HG02943 (cell line): ENCODE data around the gene CDK5RAP2.

Source experiments
- ATAC-seq: cut with Tn5 transposase; IDR thresholded peaks from one replicate; pipeline ENCODE4 v1.9.1; 2021; ENCODE audit warnings: mild to moderate bottlenecking, low read depth, moderate library complexity; ENCODE audit not compliant: unreplicated experiment

The CDK5RAP2 gene

GRCh38 chr9:120368799-120369198 lies 211.2 kb downstream of the CDK5RAP2 start:
- no peak for ATAC-seq

DNA sequence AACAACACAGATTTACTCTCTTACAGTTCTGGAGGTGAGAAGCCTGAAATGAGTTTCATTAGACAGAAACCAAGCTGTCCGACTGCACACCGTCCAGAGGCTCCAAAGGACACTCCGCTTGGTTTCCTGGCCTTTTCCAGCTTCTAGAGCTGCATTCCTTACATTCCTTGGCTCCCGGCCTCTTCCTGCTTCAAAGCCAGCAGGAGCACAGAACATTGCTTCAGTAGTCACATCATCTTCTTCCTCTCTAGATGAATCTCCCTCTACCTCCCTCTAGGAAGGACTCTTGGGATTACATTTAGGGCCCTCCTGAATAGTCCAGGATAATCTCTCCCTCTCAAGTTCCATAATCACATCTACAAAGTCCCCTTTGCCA lies 213.3 kb downstream of the CDK5RAP2 start:
- ATAC-seq, result no peak

DNA sequence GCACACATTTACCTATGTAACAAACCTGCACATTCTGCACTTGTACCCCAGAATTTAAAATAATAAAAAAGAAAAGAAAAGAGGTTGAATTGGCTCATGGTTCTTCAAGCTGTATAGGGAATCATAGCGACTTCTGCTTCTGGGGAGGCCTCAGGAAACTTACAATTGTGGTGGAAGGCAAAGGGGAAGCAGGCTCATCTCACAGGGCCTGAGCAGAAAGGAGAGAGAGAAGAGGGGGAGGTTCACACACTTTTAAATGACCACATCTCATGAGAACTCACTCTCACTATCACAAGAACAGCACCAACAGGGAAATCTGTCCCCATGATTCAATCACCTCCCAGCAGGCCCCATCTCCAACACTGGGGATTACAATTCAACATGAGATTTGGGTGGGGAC lies 214.6 kb downstream of the CDK5RAP2 start:
- no peak for ATAC-seq

GRCh38 chr9:120363697-120364096 lies 216.3 kb downstream of the CDK5RAP2 start:
- ATAC-seq, result no peak

DNA sequence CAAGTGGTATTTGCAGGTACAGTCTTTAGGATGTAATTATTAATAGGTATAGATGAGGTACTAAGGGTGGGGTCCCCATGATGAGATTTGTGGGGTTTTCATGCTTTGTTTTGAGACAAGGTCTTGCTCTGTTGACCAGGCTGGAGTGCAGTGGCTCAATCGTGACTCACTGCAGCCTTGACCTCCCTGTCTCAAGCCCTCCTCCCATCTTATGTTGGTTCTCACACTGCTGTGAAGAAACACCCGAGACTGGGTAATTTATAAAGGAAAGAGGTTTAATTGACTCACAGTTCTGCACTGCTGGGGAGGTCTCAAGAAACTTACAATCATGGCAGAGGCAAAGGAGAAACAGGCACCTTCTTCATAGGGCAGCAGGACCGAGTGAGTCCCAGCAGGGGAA lies 217.5 kb downstream of the CDK5RAP2 start:
- ATAC-seq, result no peak

- no peak for ATAC-seq
Measured at GRCh38 chr9:120361551-120361950, 218.4 kb downstream of the CDK5RAP2 start.

DNA sequence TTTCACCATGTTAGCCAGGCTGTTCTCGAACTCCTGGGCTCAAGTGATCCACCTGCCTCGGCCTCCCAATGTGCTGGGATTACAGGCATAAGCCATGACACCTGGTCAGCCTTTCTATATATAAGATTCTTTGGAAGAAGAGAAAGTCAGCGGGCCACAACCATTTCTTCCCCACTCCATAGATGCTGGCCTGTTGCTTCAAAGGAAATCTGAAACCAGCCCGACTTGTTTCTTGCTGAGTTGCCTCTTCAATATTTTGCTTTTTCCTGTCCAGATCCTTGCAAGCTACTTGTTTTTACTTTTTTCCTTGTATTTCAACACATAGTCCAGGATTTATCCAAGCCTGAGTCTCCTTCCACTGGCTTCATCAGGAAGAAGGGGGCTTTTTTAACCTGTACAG lies 219.5 kb downstream of the CDK5RAP2 start:
- ATAC-seq, result no peak

GRCh38 chr9:120360046-120360445 lies 219.9 kb downstream of the CDK5RAP2 start:
- no peak for ATAC-seq

- no peak for ATAC-seq
Measured at GRCh38 chr9:120358877-120359276, 221.1 kb downstream of the CDK5RAP2 start.

- ATAC-seq, result no peak
Measured at GRCh38 chr9:120353506-120353905, 226.5 kb downstream of the CDK5RAP2 start.

DNA sequence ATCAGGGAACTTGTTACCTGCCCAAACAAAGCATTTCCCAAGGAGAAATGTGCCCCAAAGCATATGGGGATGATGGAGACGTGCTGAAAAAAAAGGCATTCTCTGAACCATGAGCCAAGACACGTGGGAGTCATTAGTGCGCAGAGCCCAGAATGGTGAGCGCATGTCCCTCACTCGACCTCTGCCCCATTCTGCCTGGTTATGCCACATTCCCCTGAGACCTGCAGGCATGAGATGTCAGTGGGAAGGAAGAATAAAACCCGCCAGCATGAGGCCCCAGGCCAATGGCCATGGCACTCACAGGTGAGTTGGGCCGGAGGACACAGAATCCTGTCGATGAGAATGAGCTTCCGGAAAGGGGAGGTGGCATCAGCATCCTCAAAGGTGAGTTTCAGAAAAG lies 228.9 kb downstream of the CDK5RAP2 start:
- ATAC-seq, result no peak

- no peak for ATAC-seq
Measured at GRCh38 chr9:120350596-120350995, 229.4 kb downstream of the CDK5RAP2 start.

GRCh38 chr9:120348951-120349429 lies 231.0 kb downstream of the CDK5RAP2 start:
- ATAC-seq, result no peak

DNA sequence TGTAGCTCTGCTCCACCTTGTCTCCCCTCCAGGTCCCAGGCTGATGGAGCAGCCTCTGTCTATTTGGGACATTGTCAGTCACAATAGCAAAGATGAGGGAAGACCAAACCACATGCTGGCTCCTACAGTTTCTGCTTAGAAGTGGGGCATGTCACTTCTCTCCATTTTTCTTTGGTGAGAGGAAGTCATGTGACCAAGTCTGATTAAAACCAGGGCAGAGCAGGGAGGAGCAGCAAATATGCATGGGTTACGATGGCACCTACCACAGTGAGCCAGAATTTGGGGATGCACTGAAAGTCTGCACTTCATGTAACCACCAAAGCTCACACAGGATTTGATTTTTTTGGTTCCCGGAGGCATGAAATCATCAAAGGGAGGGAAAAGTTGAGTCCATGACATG lies 234.6 kb downstream of the CDK5RAP2 start:
- no peak for ATAC-seq

DNA sequence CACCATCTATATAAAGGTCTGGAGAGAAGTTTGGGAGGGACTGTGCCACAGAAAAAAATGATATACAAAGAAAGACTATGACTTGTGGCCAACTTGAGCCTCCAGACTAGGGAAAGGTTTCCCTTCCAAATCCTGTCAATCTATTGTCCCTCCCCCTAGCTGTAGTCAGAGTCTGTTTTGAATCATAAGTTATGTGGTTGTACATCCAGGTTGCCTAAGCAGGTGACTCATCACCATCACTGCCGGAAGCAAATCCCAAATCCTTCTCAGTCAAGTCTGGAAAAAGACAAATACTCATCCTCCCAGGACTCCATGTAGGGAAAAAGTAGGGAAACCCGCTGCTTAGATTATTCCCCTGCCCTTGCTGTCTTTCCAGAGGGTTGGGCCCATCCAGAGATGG lies 235.7 kb downstream of the CDK5RAP2 start:
- no peak for ATAC-seq

GRCh38 chr9:120343416-120343815 lies 236.6 kb downstream of the CDK5RAP2 start:
- ATAC-seq, result no peak
